Ectodermal cell (in vitro differentiated cells): ENCODE measurements around the gene ANGEL1.

Source experiments
- H3K27ac ChIP-seq: 2 replicates; pipeline ENCODE4 v1.7.0; 2013; ENCODE audit warnings: mild to moderate bottlenecking, low read depth, low read length; ENCODE audit not compliant: insufficient read depth, poor library complexity, severe bottlenecking
- H3K27me3 ChIP-seq: 2 replicates; pipeline ENCODE4 v1.7.0; 2013; ENCODE audit warnings: mild to moderate bottlenecking, low read length; ENCODE audit not compliant: insufficient read depth, control insufficient read depth, poor library complexity, severe bottlenecking
- H3K36me3 ChIP-seq: one replicate; pipeline ENCODE4 v1.7.0; 2013; ENCODE audit warnings: low read length; ENCODE audit not compliant: control insufficient read depth, insufficient read depth
- H3K4me1 ChIP-seq: one replicate; pipeline ENCODE4 v1.7.0; 2013; ENCODE audit warnings: low read length; ENCODE audit not compliant: control insufficient read depth, insufficient read depth
- H3K4me3 ChIP-seq: 2 replicates; pipeline ENCODE4 v1.7.0; 2013; ENCODE audit warnings: low read depth, low read length, control low read depth; ENCODE audit not compliant: insufficient read depth
- H3K9me3 ChIP-seq: 2 replicates; pipeline ENCODE4 v1.7.0; 2013; ENCODE audit warnings: mild to moderate bottlenecking, low read length, moderate library complexity; ENCODE audit not compliant: control insufficient read depth
- WGBS, 2 experiments: methylation state at CpG; one replicate each; pipeline ENCODE4 v1.1.7; 2013; ENCODE audit warnings: missing lambda C conversion rate in 2 of 2; 5-methylcytosine and 5-hydroxymethylcytosine counted together

Gene ANGEL1

DNA sequence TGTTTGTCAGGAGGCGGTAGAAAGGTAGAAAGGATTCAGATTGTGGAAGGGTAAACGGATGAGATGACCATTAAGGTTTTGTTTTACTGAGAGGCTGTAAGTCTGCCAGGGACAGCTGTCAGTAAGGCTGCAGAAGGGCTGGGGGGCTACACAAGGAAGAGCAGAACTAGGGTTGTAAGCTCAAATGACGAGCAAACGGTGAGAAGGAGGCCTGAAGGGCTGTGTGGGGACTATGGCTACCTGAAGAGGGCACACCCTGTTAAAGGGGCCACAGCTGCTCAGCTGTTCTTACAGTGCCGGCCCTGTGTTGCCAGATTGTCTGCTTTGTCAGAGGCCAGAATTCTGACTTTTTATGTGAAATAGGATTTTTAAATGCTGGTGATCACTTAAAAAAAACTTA, 32.3 kb downstream of the ANGEL1 start:
- WGBS, 2 experiments, result 75 to 77% methylated on average over 5 of the region's 5 CpGs
- Histone ChIP-seq H3K27me3 (no peaks in the 10 kb centered on the region), H3K4me1 (peaks cover 7% of the 10 kb centered on the region), H3K36me3 (peaks cover 11% of the 10 kb centered on the region), H3K27ac (no peak overlapping the region), H3K4me3 (no peak overlapping the region), H3K9me3 (no peaks in the 10 kb centered on the region)

- H3K36me3 ChIP-seq, result peaks cover 11% of the 10 kb centered on the region
- H3K4me3 ChIP-seq, result no peak overlapping the region
- WGBS, 2 experiments, result 95 to 97% methylated on average over 2 of the region's 2 CpGs
- H3K9me3 ChIP-seq, result no peaks in the 10 kb centered on the region
- H3K4me1 ChIP-seq, result peaks cover 7% of the 10 kb centered on the region
- H3K27me3 ChIP-seq, result no peaks in the 10 kb centered on the region
- no peak overlapping the region for H3K27ac ChIP-seq
Measured at GRCh38 chr14:76780058-76780345, 32.7 kb downstream of the ANGEL1 start.

DNA sequence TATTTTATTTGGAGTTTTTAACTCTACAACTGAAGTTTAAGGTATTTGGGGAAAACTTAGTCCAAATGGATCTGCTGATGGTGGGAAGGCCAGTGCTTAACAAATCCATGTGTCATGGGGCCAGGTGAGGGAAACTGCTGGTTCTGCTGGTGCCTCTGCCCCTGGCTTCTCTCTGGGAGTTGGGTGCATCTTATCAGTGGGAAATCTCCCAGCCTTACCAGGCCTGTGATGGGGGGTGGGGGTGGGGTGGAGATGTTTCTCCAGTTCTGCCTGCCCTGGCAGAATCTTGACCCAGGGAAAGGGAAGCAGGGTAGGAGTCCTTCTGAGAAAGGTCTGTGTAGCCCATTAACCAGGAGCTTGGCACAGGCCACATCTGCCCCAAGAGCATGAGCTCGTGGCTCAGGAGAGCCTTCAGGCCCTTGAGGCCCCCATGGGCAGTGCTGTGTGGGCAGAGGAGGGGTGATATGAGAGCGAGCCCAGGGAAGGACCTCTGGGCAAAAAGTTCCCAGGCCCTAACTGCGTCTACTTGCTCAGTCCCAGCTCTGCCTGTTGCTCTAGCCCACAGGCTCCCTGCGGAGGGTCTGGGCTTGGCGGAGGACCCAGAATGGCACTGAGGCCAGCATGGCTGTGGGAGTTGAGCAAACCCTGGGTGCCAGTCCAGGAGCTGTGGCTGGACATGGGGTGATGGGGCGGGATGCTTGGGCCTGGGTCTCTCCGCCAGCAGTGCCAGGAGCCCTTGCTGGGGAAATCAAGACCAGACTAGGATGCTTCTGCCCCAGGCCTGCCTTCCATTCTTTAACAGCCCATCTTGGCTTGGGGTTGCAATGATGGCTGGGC, 33.2 kb downstream of the ANGEL1 start:
- 93 to 97% methylated on average over 7 of the region's 7 CpGs for WGBS, 2 experiments
- Histone ChIP-seq H3K27me3 (no peaks in the 10 kb centered on the region), H3K4me1 (peaks cover 7% of the 10 kb centered on the region), H3K27ac (no peak overlapping the region), H3K36me3 (peaks cover 11% of the 10 kb centered on the region), H3K4me3 (no peak overlapping the region), H3K9me3 (no peaks in the 10 kb centered on the region)

DNA sequence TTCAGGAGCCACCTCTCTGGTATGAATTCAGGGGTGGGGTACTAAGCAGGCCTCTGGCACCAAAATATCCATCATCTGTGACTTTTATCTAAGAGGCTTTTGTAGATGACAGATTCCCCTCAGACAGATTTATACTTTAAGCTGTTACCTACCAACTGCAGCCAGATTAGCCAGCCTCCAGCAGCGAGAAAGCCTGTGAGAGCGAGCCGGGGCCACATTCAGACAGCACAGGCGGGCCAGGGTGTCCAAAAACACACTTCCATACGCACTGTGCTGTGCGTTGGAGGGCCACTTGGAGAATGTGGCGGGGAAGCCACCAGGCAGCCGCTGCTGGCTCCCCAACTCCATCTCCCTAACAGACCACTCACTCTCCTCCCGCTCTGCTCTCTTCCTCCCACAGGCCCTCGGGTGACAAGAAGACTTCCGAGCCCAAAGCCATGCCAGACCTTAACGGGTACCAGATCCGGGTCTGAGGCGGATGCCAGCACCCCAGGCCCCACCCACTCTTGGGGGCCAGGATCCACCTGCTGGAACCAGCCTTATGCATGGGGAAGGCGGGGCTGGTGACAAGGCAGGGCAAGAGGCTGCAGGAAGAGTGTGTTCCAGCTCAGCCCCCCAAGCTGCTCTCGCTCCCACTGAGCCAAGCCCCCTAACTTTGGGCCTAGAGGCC, 34.0 kb downstream of the ANGEL1 start:
- Histone ChIP-seq H3K4me3 (no peak overlapping the region), H3K4me1 (peaks cover 7% of the 10 kb centered on the region), H3K9me3 (no peaks in the 10 kb centered on the region), H3K27me3 (no peaks in the 10 kb centered on the region), H3K36me3 (peaks cover 11% of the 10 kb centered on the region), H3K27ac (no peak overlapping the region)
- WGBS, 2 experiments, result 94% methylated on average over 16 of the region's 16 CpGs

- no peaks in the 10 kb centered on the region for H3K9me3 ChIP-seq
Measured at GRCh38 chr14:76777721-76778120, 35.0 kb downstream of the ANGEL1 start.

GRCh38 chr14:76776428-76777251, 36.0 kb downstream of the ANGEL1 start:
- Histone ChIP-seq H3K27ac (no peak overlapping the region), H3K9me3 (no peaks in the 10 kb centered on the region), H3K4me3 (no peak overlapping the region), H3K4me1 (peaks cover 13% of the 10 kb centered on the region), H3K36me3 (no peaks in the 10 kb centered on the region), H3K27me3 (no peaks in the 10 kb centered on the region)
- WGBS, 2 experiments, result 78 to 80% methylated on average over 9 to 10 of the region's 10 CpGs

More at GRCh38 chr14:76777721-76778120, 35.0 kb downstream of the ANGEL1 start:
- 90 to 94% methylated on average over 9 of the region's 9 CpGs for WGBS, 2 experiments
- Histone ChIP-seq H3K36me3 (peaks cover 3% of the 10 kb centered on the region), H3K27me3 (no peaks in the 10 kb centered on the region), H3K4me1 (peaks cover 8% of the 10 kb centered on the region), H3K27ac (no peak overlapping the region), H3K4me3 (no peak overlapping the region)

- Histone ChIP-seq H3K4me1 (peaks cover 13% of the 10 kb centered on the region), H3K9me3 (no peaks in the 10 kb centered on the region), H3K4me3 (no peak overlapping the region), H3K27ac (no peak overlapping the region), H3K36me3 (no peaks in the 10 kb centered on the region), H3K27me3 (no peaks in the 10 kb centered on the region)
- WGBS, 2 experiments, result 96% methylated on average over 54 of the region's 54 CpGs
Measured at GRCh38 chr14:76775695-76776427, 36.8 kb downstream of the ANGEL1 start.

DNA sequence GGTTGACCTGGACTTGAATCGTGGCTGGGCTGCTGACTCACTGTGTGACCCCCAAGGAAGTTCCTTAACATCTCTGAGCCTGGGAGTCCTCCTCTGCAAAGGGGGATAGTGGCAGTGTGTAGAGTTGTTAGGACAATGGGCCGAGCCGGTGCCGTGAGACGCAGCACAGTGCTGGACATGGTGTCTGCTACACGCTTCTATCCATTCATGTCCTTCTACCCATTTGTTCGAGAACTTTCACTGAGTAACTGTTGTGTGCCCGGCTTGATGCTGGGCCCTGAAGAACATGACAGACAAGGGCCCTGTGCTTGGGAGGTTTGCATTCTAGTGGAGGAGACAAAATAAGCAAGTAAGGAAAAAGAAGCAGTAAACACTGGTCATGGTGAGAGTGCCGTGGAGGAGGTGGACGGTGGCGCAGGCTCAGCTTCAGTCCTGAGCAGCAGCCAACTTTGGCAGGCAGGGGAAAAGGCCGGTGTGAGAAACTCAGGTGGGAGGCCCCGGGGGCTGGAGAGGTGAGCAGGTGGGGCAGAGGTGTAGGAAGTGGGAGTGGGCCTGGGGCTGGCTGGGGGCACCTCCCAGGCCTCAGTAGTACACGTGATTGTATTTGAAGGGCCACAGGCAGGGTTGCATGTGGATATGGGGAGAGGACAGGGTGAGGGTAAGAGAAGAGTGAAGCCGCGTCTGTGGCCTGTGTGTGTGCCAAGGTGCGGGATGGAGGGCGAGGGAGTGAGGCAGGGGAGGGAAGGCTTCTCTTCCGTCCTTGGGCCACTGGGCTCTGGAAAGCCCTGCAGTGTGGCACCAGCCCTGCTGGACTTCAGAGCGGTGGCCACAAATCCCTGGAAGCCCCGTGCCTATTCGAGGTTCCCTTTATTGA, 37.6 kb downstream of the ANGEL1 start:
- Histone ChIP-seq H3K36me3 (no peaks in the 10 kb centered on the region), H3K27me3 (no peaks in the 10 kb centered on the region), H3K4me3 (no peak overlapping the region), H3K9me3 (no peaks in the 10 kb centered on the region), H3K27ac (no peak overlapping the region), H3K4me1 (peaks cover 13% of the 10 kb centered on the region)
- 92% methylated on average over 22 of the region's 22 CpGs for WGBS, 2 experiments
